NCI-H2227 (cell line): ENCODE results near the gene SMIM17.

ENCODE experiments used
- DNase-seq: peaks from one replicate; lab custom pipeline; 2025; ENCODE audit not compliant: unreplicated experiment; lab: John Stamatoyannopoulos, UW

SMIM17 gene

GRCh38 chr19:56642711-56643459 is at the start of gene SMIM17:
Gene SMIM17 (plus strand): TSS chr19:56643159. CDS start chr19:56645668, 2,509 bp downstream.
- no peak for DNase-seq

- DNase-seq: no peak
These were observed 48.5 kb upstream of the SMIM17 start for GRCh38 chr19:56594446-56594782.

DNA sequence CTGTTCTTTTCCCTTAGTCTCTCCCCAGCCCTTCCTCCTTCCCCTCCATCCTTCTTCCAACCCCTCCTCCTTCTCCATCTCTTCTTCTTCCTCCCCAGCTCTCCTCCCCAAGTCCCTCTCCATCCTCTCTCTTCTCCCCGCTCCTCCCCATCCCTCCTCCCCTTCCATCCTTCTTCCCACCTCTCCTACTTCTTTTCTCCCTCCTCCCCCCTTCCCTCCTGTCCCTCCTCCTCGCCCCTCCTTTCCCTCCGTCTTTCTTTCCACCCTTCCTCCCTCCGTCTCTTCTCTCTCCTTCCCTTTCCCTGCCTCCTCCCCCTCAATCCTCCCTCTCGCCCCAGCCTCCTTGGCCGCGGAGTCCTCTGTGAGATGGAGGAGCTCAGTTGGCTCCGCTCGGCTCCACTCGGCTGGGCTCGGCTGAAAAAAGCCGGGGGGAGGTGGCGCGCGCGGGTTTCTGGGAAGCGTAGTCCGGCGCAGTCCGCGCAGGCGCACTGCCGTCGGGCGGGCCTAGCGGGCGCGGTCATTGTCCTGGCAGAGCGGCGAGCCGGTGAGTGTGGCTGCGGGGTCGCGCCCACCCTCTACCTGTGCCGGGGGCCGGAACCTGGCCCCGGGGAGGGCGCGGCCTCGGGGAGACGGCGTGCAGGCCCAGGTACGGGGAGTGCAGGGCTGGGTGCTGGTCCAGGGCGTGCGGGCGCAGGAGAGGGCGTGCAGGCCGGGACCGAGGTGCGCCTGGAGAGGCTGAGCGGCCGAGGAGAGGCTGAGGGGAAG is 48.0 kb upstream of the SMIM17 start, which contains the start of gene ZNF71:
Gene ZNF71, plus strand, starts transcription at position 520 of the 765 bp plus-strand sequence. CDS start 6,257 bp downstream, outside the sequence.
- peak; percentile 99 for DNase-seq

GRCh38 chr19:56595548-56595899 is 47.4 kb upstream of the SMIM17 start:
- no peak for DNase-seq

DNA sequence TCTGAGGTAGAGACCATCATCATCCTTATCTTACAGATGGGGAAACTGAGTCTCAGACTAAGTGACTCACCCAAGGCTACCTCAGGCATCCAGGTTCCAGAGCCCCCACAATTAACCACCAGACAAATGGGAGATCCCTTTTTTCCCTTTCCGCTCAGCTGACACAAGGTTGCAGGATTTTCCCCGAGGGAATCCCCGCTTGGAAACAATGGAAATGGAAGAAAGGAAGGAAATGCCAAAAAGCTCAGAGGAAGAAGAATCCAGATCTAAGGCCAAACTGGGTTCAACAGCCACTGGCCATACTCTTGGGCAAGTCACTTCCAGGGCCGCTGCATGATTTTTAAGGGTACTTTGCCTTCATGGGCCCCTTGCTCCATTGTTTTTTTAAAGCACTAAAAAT is 46.3 kb upstream of the SMIM17 start:
- DNase-seq: no peak

GRCh38 chr19:56597696-56598095 is 45.3 kb upstream of the SMIM17 start:
- no peak for DNase-seq

- DNase-seq: no peak
These were observed 41.6 kb upstream of the SMIM17 start for GRCh38 chr19:56601375-56601774.

GRCh38 chr19:56603829-56604228 is 39.1 kb upstream of the SMIM17 start:
- DNase-seq: no peak

- DNase-seq: no peak
These were observed 34.5 kb upstream of the SMIM17 start for GRCh38 chr19:56608274-56608964.

DNA sequence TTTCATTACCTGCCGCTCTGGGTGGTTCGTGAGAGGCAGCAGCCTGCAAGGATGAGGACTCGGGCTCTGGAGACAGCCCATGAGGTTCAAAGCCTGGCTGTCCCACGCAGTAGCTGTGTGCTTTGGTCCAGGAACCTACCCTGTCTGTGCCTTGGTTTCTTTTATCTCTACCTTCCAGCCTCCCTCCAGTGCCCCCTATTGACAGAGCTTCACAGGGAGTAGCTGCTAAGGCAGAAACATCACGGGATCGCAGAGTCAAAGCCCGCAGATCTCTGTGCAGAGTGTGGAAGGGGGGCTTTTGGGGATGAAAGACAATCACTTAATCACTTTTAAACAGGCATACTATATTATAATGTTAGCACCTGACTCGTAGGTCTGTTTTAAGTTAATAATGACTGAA is 31.7 kb upstream of the SMIM17 start:
- DNase-seq: no peak

DNA sequence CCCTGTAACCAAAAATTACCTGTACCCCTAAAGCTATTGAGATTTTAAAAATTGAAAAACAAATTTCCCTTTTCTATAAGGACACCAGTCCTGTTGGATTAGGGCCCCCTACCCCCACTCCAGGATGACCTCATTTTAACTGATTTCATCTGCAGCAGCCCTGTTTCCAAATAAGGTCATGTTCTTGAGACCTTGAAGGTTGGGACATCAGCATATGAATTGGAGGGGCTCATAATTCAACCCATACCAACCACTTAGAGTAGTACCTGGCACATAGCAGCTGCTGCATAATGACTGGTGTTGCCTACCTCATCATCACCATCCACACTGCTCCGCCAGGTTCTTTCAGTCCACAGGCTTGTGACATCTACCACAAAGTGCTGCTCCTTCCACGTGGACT is 30.2 kb upstream of the SMIM17 start:
- DNase-seq: no peak

GRCh38 chr19:56613639-56614038 is 29.3 kb upstream of the SMIM17 start:
- no peak for DNase-seq

- DNase-seq: no peak
These were observed 25.4 kb upstream of the SMIM17 start for GRCh38 chr19:56617531-56617930.

- no peak for DNase-seq
These were observed 23.8 kb upstream of the SMIM17 start for GRCh38 chr19:56619121-56619520.

GRCh38 chr19:56622374-56622773 is 20.6 kb upstream of the SMIM17 start:
- DNase-seq: no peak

GRCh38 chr19:56623006-56623405 is 20.0 kb upstream of the SMIM17 start:
- DNase-seq: no peak

DNA sequence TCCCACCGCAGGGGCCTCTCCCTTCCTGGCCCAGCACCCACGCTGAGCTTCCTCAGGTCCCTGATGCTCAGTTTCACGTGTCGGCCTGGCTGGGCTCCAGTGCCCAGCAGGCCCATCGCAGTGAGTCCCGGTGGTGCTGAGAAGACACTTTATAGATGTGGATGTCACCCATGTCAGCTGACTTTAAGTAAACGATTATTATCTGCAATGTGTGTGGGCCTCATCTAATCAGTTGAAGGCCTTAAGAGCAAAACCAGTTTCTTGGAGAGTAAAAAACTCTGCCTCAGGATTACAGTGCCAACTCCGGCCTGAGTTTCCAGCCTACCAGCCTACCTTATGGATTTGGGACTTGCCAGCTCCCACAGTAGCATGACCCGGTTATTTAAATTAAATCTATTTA is 17.3 kb upstream of the SMIM17 start:
- no peak for DNase-seq

DNA sequence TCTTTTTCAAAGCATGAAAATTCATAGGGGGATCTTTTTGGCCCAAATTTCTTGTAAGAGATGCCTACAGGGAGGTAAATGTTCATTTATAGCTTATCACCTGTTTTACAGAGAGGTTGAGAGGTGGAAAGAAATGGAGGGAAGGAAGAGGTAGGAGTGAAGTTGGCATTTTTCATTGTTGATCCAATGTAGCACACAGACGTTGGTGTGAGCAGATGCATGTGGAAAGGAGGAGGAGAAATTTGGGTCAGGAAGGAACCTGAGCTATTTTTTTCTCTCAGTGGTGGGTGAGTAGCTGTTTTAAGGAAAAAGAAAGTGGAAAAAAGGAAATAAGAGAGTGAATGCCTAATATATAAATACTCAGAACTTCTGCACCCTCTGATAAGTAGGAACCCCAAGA is 9.9 kb upstream of the SMIM17 start:
- no peak for DNase-seq

GRCh38 chr19:56637976-56638555 is 4.9 kb upstream of the SMIM17 start:
- DNase-seq: no peak

DNA sequence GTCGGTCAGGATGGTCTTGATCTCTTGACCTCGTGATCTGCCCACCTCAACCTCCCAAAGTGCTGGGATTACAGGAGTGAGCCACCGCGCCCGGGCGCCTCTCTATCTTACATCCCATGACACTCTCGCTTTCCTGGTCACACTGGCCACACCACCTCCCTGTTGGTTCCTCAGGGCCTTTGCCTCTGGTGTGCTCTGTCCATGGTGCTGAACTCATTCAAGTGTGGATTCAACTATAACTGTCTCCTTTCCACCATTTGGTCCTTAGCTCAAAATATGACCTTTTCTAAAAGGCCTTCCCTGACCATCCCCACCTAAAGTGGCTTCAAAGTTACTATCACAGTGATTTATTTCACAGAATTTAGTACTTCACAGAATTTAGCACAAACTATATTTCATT is 3.7 kb upstream of the SMIM17 start:
- no peak for DNase-seq

GRCh38 chr19:56643460-56643955 is 549 bp downstream of the SMIM17 start:
- DNase-seq: no peak
